Cortex of kidney (tissue), 1 donor: ENCODE measurements around the gene AMBP.
"Not testable (repeated sequence)": the region's sequence is repeated elsewhere in the genome, so short reads cannot be mapped to it uniquely, and the experiment has no call there.

Experiments
- DNase-seq: peaks from one replicate; lab custom pipeline; 2025; lab: John Stamatoyannopoulos, UW

Gene AMBP

GRCh38 chr9:114050646-114051045 lies 27.5 kb downstream of the AMBP start:
- DNase-seq: no peak

- no peak for DNase-seq
Measured at GRCh38 chr9:114050226-114050568, 27.9 kb downstream of the AMBP start.

- DNase-seq: no peak
Measured at GRCh38 chr9:114049441-114050225, 28.5 kb downstream of the AMBP start.

GRCh38 chr9:114048533-114049415 lies 29.3 kb downstream of the AMBP start:
- no peak for DNase-seq

- DNase-seq: no peak
Measured at GRCh38 chr9:114047717-114048116, 30.4 kb downstream of the AMBP start.

- no peak for DNase-seq
Measured at GRCh38 chr9:114046875-114047274, 31.2 kb downstream of the AMBP start.

- DNase-seq: no peak
Measured at GRCh38 chr9:114046237-114046755, 31.8 kb downstream of the AMBP start.

DNA sequence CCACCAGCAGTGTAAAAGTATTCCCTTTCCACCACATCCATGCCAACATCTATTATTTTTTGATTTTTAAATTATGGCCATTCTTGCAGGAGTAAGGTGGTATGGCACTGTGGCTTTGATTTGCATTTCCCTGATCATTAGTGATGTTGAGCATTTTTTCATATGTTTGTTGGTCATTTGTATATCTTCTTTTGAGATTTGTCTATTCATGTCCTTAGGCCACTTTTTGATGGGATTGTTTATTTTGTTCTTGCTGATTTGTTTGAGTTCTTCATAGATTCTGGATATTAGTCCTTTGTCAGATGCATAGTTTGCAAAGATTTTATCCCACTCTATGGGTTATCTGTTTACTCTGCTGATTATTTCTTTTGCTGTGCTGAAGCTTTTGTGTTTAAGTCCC lies 34.4 kb downstream of the AMBP start:
- DNase-seq: not testable (repeated sequence)

DNA sequence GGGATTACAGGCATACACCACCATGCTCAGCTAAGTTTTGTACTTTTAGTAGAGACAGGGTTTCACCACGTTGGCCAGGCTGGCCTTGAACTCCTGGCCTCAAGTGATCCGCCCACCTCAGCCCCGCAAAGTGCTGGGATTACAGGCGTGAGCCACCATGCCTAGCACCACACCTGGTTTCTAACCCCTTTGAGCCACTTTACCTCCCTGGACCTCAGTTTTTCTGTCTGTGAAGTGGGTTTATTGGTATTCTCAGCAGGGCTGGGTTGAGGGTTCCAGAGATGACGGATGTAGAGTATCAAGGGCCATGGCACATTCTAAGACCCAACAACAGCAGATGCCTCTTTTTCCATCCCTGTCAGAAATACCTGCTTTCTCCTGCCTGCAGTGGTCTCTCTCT lies 38.6 kb downstream of the AMBP start:
- DNase-seq: no peak

DNA sequence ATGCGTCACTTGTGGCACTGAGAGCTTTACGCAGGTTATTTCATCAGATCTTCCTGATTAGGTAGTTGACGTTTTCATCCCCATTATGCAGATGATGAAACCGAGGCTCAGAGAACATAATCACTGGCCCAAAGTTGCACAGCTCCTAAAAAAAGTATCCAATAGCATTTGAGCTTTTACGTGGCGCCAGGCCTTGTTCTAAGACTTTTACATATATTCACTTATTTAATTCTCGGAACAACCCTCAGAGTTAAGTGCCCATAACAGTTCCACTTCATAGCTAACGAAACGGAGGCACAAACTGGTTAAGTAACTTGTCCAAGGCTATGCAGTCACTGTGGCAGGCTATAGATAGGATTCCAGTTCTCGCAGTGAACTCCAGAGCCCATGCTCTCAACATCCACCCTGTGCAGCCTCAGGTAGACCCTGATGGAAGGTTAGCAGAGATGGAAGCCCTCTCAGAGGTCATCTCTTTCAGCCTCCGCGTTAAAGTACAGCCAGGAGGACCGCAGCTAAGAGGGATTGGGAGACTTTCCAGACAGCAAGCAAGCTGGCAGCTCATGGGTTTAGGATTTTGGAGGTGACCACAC lies 39.3 kb downstream of the AMBP start:
- DNase-seq: no peak

GRCh38 chr9:114037961-114038723 lies 40.0 kb downstream of the AMBP start:
- DNase-seq: no peak

DNA sequence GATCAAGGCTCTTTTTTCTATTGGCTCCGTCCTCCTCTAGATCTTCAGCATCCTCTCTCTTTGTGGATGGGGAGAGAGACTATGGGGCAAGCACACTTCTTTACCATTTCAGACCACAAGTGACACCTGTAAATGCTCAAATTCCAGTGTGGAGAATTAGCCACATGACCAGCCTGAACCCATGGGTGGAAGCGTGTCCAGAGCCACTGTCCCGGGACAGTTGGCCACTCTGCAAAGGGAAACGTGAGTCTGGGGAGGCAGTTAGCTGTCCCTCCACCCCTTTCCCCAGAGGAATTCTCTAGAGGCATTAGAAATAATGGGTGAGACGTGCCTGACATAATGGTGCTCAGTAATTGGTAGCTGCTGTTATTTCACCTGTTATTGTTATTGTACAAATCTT lies 40.9 kb downstream of the AMBP start:
- DNase-seq: no peak

DNA sequence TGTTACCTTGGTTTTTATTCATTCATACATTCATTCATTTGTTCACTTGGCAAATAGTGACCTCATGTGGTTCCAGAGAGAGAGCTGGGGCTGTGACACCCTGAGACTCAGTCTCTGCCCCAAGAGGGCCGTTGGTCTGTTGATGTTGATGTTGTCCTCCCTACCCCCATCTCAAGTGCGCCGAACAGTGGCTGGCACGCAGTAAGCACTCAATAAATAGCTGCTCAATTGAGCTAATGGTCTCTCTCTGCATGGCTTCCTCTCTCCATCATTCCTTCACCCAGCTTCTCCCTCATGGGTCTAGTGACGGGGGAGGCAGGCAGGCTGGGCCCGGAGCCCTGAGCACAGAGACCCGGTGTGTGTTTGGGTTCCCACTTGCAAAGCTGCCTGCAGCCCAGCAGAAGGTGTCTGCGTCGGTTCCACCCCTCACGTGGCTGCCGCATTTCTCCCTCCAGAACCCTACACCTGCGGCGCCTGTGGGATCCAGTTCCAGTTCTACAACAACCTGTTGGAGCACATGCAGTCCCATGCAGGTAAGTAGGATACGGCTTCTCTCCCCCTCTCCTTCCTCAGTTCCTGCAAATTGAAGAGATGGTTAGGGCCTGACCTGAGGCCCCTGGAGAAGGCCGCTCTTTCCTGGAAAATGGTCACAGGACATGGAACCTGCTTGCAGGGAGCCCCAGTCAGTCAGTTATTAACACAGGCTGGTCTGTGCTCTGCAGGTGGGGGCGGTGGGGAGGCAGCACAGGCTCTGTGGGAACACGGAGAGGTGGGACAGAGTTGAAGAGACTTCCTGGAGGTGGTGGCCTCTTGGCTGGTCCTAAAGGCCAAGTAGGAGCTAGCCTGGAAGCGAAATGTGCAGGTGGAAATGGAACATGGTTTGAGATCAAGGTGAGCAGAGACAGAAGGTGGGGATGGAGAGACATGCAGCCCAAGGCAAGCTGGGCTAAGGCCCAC lies 42.0 kb downstream of the AMBP start:
- no peak for DNase-seq

DNA sequence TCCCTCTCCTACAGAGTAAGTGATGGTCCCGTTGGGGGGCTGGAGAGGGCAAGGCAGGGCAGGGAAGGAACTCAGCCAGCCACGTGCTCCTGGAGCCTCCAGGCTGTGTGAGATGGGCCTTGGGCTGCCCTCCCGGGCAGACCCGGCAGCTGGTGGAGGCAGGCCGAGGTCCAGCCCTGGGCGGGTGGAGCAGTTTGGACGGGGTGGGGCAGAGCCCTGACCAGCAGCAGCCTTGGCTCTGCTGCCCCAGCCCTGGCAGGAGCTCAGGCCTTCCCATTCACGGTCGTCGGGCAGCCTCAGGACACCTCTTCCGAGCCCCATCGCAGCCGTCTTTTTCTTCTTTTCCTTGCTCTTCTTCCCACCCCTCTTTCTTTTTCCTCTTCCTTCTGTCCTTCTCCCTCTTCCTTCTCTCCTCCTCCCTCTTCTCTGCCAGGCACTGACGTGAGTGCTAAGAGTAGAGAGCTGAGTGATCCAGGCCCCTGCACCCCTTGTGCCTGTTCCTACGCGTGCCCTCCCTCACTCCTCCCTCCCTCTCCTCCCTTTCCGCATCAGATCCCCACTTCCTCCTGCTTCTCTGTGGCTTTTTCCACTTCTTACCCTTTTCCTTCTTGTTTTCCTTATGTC lies 42.8 kb downstream of the AMBP start:
- DNase-seq: no peak

- no peak for DNase-seq
Measured at GRCh38 chr9:114034661-114035062, 43.4 kb downstream of the AMBP start.

- no peak for DNase-seq
Measured at GRCh38 chr9:114034196-114034595, 43.9 kb downstream of the AMBP start.

DNA sequence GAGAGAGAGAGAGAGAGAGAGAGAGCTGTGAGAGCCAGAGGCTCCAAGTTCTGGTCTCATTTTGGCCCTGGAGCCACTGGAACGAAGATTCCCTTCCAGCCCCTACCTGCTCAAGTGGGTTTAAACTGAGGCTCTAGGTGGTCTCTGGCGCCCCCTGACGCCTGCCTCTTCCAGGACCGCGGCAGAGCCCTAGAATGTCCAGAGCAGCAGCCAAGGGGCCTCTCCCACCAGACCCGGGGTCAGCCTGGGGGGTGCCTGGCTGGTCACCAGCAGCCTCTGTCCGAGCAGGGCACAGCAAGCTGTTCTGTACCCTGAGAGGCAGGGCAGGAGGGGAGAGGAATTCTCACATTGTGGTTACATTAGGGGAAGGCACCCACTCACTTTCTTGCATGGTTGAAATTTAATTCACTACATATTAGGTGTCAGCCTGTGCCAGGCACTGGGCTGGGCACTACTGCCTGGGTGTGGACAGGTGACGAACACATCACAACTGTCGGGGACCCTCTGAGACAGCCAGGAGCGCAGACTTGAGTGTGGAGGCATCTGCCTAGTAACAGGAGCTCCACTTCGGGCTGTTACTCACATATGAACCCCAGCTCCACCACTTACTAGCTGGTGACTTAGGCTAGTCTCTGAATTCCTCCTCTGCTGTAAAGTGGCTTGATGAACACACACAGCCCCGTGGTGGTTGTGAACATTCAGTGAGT lies 44.5 kb downstream of the AMBP start:
- DNase-seq: no peak

DNA sequence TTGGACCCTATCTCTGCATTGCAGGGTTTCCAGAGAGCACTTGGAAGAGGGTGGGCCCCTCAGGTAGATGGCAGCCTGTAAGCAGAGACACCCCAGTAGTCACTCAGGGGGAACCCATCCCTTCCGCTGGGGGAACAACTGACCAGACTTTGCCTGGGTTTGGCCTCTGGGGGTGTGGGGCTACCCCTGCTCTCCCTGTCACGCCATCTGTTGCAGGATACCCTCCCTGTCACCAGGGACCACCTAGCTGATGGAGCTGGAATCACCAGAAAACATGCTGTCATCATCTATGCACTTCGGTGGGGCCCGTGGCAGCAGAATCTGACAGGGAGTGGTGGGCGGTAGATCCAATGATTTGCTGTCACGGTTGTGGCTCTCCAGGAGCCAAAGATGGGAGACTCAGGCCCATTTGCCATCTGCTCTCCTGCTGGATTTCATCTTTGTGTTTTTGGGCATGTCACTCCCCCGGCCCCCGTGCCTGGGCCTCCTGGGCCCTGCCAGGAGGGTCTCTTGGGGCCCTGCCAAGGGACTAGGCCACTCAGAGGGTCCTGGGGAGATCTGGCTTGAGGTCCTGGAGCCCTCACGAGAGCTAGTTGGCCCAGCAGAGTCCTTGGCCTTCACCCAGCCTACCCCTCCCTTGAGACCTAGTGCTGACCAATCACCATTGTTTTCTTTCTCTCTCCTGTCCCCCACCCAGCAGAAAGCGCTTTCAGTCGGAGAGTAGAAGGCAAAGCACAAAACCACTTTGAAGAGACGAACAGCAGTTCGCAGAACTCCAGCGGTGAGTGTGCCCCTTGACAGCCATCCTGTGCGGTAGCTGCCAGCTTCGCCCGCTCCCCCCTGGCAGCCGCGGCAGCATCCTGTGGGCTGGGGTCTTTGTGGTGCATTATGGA lies 45.9 kb downstream of the AMBP start:
- DNase-seq: no peak
